ENCODE measurements around the gene C2orf78.
"Not testable (repeated sequence)": the region's sequence is repeated elsewhere in the genome, so short reads cannot be mapped to it uniquely, and the experiment has no call there.

The C2orf78 gene, protein sequence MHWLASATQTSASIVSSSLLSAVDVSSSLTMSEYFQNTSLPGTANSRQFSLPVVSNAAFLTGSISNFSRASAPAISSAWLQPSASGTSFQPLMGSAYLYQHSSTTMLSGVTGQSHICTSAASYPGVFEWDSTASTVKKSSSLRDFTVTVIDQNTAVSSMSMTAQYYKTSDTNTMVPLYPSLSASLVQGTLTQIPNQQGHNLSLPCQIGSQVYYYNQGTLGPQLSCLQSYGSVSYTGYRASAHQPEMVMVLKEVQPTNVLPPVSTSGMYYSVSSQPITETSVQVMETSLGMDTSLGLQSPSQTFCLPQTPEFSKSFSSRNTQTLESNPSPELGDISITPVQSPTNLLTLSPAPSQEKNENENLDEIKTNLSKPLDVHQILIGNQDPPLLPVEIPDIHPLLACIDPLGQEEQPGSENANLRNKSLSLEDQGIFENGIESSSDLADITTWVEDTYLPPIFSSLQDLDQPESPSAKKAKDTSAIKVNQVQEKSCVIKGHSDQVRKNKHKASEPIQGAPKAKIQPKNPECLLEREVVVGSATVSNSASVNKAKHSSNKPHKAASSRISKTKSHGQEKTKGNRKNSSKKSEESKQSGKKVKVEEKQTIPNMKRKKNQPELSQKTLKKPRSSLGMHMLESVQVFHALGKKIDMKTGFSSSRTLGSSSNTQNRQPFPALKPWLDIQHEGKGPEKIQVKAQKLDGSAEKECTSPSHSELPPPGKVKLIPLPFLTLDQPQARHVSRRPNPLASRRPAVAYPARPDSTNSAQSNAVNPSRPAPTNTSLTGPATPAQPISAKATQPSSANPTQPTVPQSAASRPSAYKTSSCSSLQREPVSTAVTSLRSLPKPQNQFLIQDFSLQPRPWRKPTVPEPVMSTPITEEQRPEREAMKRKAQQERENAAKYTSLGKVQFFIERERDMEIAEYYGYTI

GRCh38 chr2:73783883-73784282 lies at the start of gene C2orf78:
TSS of gene C2orf78 (plus strand) at chr2:73784183. CDS start at chr2:73784310, 127 bp downstream.
- H3K4me1 ChIP-seq; H3K9me3 ChIP-seq (ENCODE audit: control insufficient read depth, low read length); H3K9ac ChIP-seq; H3K4me3 ChIP-seq (ENCODE audit: low read depth, low read length); H2AFZ ChIP-seq; H3K27me3 ChIP-seq (ENCODE audit: control insufficient read depth, insufficient read depth, low read length); H3K79me2 ChIP-seq; H3K36me3 ChIP-seq (ENCODE audit: control insufficient read depth, insufficient read depth, low read length); H3K27ac ChIP-seq; H3K4me2 ChIP-seq (ENCODE audit: low read length): not testable (repeated sequence)

DNA sequence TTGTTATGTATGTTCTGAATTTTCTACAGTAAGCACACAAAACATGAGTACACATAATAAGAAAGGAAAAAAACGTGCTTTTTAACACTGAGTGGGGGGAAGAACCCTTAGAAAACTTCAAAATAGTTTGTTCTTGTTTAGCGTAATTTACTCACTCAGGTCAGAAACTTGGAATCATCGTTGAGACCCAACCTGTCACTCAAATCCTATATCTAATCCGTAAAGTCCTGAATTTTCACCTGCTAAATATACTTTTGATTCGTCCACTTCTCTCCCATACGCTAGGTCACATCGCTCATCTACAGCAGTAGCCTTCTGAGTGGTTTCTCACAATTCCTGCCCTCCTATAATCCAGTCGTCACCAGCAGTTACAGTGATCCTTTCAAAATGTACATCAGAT lies 47.6 kb upstream of the C2orf78 start:
- H3K4me3 ChIP-seq (ENCODE audit: low read depth, low read length) = peak overlapping the region; percentile 74
- TF ChIP-seq, protein P1, sequence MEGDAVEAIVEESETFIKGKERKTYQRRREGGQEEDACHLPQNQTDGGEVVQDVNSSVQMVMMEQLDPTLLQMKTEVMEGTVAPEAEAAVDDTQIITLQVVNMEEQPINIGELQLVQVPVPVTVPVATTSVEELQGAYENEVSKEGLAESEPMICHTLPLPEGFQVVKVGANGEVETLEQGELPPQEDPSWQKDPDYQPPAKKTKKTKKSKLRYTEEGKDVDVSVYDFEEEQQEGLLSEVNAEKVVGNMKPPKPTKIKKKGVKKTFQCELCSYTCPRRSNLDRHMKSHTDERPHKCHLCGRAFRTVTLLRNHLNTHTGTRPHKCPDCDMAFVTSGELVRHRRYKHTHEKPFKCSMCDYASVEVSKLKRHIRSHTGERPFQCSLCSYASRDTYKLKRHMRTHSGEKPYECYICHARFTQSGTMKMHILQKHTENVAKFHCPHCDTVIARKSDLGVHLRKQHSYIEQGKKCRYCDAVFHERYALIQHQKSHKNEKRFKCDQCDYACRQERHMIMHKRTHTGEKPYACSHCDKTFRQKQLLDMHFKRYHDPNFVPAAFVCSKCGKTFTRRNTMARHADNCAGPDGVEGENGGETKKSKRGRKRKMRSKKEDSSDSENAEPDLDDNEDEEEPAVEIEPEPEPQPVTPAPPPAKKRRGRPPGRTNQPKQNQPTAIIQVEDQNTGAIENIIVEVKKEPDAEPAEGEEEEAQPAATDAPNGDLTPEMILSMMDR (IDR thresholded peaks at IDR 0.05) = no peak

GRCh38 chr2:73736855-73737779 lies 46.9 kb upstream of the C2orf78 start, which contains the start of gene TPRKB:
TSS of gene TPRKB (minus strand) at chr2:73737345. CDS start at chr2:73734569, 2,776 bp downstream.
- Histone ChIP-seq H3K9me3 (ENCODE audit: control insufficient read depth, low read length) (no peaks in the 10 kb centered on the region), H3K4me1 (no peaks in the 10 kb centered on the region), H3K36me3 (ENCODE audit: control insufficient read depth, insufficient read depth, low read length) (no peaks in the 10 kb centered on the region), H3K79me2 (no peaks in the 10 kb centered on the region), H3K27me3 (ENCODE audit: control insufficient read depth, insufficient read depth, low read length) (no peaks in the 10 kb centered on the region), H3K27ac (peak within 1 kb of the TSS; percentile 62), H3K4me3 (ENCODE audit: low read depth, low read length) (peak within 1 kb of the TSS; percentile 74), H3K4me2 (ENCODE audit: low read length) (peak within 1 kb of the TSS; percentile 72), H3K9ac (no peak within 1 kb of the TSS), H2AFZ (peak within 1 kb of the TSS; percentile 77)
- TF ChIP-seq, protein P1 (IDR thresholded peaks at IDR 0.05) = no peak

More for the DNA sequence above, 47.6 kb upstream of the C2orf78 start:
- no peaks in the 10 kb centered on the region for H3K36me3 ChIP-seq (ENCODE audit: control insufficient read depth, insufficient read depth, low read length)
- H3K4me1 ChIP-seq = no peaks in the 10 kb centered on the region
- no peaks in the 10 kb centered on the region for H3K79me2 ChIP-seq
- no peaks in the 10 kb centered on the region for H3K27me3 ChIP-seq (ENCODE audit: control insufficient read depth, insufficient read depth, low read length)
- peak overlapping the region; percentile 72 for H3K4me2 ChIP-seq (ENCODE audit: low read length)
- H3K9me3 ChIP-seq (ENCODE audit: control insufficient read depth, low read length) = no peaks in the 10 kb centered on the region
- no peak overlapping the region for H3K27ac ChIP-seq
- no peak overlapping the region for H3K9ac ChIP-seq
- peak overlapping the region; percentile 77 for H2AFZ ChIP-seq

DNA sequence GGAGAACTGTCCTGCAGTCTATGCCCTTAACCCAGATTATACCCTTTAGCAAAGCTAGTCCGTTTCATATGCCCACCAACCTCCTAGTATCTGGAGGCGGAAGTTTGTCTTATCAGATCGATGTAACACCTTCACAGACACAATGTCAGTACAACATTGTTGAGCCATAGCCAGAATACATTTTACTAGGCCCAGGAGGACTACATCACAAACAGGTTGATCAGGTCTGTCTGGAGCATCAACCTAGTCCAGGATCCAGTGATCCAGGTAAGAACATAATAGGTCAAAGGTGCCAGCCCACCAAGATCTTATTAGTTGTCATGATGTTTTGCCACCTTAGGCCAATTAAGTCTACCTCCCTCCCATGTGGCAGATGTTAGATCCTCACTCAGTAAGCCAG lies 44.9 kb upstream of the C2orf78 start:
- Histone ChIP-seq H3K4me3 (ENCODE audit: low read depth, low read length) (no peak overlapping the region), H3K9me3 (ENCODE audit: control insufficient read depth, low read length) (no peaks in the 10 kb centered on the region), H3K79me2 (no peaks in the 10 kb centered on the region), H3K27ac (no peak overlapping the region), H3K27me3 (ENCODE audit: control insufficient read depth, insufficient read depth, low read length) (no peaks in the 10 kb centered on the region), H3K9ac (no peak overlapping the region), H3K4me2 (ENCODE audit: low read length) (no peak overlapping the region), H3K4me1 (no peaks in the 10 kb centered on the region), H3K36me3 (ENCODE audit: control insufficient read depth, insufficient read depth, low read length) (no peaks in the 10 kb centered on the region), H2AFZ (no peak overlapping the region)
- TF ChIP-seq, protein P1 (IDR thresholded peaks at IDR 0.05) = no peak
